NB4 (cell line): Measurements from ENCODE around the gene PLA2G3.

Experiments used
- MYC ChIP-seq: IDR thresholded peaks from 2 replicates; pipeline ENCODE4 v1.6.1; 2011; ENCODE audit warnings: low read depth, low read length
- POLR2A ChIP-seq: IDR thresholded peaks from 2 replicates; pipeline ENCODE4 v1.6.1; 2011; ENCODE audit warnings: mild to moderate bottlenecking; ENCODE audit not compliant: insufficient read length; ENCODE audit errors: extremely low read depth
- TF ChIP-seq, protein P1 (sequence below): IDR thresholded peaks from one replicate; pipeline ENCODE4 v1.5.1; 2012; ENCODE audit warnings: low read depth, low read length

DNA sequence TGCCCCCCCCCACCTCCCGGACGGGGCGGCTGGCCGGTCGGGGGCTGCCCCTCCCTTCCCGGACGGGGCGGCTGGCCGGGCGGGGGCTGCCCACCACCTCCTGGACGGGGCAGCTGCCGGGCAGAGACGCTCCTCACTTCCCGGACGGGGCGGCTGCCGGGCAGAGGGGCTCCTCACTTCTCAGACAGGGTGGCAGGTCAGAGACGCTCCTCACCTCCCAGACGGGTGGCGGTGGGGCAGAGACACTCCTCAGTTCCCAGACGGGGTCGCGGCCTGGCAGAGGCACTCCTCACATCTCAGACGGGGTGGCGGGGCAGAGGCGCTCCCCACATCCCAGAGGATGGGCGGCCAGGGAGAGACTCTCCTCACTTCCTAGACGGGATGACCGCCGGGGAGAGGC is 43.7 kb upstream of the PLA2G3 start:
- TF ChIP-seq, protein P1, sequence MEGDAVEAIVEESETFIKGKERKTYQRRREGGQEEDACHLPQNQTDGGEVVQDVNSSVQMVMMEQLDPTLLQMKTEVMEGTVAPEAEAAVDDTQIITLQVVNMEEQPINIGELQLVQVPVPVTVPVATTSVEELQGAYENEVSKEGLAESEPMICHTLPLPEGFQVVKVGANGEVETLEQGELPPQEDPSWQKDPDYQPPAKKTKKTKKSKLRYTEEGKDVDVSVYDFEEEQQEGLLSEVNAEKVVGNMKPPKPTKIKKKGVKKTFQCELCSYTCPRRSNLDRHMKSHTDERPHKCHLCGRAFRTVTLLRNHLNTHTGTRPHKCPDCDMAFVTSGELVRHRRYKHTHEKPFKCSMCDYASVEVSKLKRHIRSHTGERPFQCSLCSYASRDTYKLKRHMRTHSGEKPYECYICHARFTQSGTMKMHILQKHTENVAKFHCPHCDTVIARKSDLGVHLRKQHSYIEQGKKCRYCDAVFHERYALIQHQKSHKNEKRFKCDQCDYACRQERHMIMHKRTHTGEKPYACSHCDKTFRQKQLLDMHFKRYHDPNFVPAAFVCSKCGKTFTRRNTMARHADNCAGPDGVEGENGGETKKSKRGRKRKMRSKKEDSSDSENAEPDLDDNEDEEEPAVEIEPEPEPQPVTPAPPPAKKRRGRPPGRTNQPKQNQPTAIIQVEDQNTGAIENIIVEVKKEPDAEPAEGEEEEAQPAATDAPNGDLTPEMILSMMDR: no peak
- TF ChIP-seq POLR2A: no peak
- TF ChIP-seq MYC: no peak
